Measurements from ENCODE around the gene C20orf144.
A peak's percentile ranks its signal among the peaks of the same experiment; 100 is the strongest.

The C20orf144 gene

DNA sequence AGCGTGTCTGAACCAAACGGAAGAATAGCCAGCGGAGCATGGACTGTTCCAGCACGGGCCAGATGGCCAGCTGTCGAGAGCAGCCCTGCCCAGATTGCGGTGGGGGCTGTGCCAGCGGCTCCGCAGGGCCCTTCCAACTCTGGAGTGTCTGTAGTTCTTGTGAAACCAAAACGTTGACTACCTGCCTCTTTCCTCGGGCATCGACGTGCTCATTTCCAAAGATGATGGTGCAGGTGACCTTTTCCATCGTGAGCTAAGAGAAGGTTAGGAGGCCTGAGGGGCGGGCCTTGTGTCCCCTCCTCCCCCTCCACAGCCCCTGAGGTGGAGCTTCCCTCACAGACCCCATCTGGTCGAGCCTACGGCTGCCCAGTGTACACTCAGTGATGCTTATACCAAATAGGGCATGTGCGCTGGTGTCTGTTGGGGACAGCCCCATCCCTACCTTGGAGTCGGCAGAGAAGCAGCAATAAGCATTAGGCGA is 12.9 kb upstream of the C20orf144 start:
- no peak overlapping the region for H3K4me3 ChIP-seq (ENCODE audit: low read length)
- no peak for DNase-seq (ENCODE audit: low read depth)
- TF ChIP-seq, protein P1, sequence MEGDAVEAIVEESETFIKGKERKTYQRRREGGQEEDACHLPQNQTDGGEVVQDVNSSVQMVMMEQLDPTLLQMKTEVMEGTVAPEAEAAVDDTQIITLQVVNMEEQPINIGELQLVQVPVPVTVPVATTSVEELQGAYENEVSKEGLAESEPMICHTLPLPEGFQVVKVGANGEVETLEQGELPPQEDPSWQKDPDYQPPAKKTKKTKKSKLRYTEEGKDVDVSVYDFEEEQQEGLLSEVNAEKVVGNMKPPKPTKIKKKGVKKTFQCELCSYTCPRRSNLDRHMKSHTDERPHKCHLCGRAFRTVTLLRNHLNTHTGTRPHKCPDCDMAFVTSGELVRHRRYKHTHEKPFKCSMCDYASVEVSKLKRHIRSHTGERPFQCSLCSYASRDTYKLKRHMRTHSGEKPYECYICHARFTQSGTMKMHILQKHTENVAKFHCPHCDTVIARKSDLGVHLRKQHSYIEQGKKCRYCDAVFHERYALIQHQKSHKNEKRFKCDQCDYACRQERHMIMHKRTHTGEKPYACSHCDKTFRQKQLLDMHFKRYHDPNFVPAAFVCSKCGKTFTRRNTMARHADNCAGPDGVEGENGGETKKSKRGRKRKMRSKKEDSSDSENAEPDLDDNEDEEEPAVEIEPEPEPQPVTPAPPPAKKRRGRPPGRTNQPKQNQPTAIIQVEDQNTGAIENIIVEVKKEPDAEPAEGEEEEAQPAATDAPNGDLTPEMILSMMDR (IDR thresholded peaks at IDR 0.05; ENCODE audit: insufficient read depth, low read depth, low read length, missing control alignments): no peak

DNA sequence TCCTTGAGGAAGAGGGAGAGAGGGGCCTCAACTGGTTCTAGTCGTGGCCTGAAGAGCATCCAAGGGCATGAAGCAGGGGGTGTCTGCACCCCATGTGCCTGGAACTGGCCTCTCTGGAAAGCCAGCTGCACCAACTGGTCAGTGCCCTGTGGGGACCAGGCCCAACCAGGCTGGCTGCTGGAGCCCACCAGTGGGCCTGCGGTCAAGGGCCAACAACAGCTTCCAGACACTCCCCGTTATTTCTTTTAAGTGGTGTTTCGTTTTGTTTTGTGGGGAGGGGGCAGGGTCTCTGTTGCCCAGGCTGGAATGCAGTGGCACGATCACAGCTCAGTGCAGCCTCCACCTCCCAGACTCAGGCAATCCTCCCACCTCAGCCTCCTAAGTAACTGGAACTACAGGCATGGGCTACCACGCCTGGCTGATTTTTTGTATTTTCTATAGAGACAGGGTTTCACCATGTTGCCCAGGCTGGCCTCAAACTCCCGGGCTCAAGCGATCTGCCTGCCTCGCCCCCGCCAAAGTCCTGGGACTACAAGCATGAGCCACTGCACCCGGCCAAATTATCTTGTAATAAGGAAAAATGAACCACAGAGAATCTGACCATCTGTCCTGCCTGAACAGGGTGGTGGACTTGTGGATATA is 11.9 kb upstream of the C20orf144 start:
- H3K4me3 ChIP-seq (ENCODE audit: low read length): no peak overlapping the region
- no peak for DNase-seq (ENCODE audit: low read depth)
- TF ChIP-seq, protein P1 (IDR thresholded peaks at IDR 0.05; ENCODE audit: insufficient read depth, low read depth, low read length, missing control alignments): no peak

DNA sequence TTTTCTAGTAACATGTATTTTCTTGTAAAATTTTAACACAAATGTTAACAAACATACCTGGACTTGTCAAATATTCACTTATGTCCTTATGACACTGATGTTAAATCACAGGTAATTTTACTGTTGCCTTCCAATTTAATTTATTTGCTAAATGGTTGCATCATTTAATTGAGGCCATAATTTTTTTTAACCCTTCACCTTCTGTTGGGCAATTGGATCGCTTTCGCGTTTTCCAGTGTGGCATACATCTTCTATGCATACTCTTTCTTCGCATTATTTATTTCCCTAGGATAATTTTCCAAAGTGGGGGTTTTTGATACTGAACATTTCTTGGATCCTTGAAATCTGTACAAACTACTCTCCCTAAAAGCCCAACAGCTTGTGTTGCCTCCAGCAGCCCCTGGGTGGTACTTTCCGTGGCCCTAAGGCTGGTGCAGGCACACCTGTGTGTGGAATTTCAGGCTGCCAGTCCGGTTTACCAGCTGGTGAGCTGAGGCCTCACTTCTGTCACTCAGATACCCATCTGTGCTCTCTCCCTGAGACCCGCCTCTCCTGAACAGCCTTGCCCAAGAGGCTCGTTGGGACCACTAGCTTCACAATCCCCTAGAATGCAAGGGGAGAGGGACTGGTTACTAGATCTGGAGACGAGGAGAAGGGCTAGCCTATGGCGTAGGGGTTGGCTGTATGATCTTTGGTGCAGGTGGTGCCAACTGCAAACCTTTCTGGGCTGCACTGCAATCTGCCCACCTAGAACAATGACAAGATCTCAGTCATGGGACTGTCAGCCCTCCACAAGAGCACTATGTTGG is 11.2 kb upstream of the C20orf144 start:
- TF ChIP-seq, protein P1 (IDR thresholded peaks at IDR 0.05; ENCODE audit: insufficient read depth, low read depth, low read length, missing control alignments): peak; percentile 14
- no peak overlapping the region for H3K4me3 ChIP-seq (ENCODE audit: low read length)
- DNase-seq (ENCODE audit: low read depth): peak; percentile 80

DNA sequence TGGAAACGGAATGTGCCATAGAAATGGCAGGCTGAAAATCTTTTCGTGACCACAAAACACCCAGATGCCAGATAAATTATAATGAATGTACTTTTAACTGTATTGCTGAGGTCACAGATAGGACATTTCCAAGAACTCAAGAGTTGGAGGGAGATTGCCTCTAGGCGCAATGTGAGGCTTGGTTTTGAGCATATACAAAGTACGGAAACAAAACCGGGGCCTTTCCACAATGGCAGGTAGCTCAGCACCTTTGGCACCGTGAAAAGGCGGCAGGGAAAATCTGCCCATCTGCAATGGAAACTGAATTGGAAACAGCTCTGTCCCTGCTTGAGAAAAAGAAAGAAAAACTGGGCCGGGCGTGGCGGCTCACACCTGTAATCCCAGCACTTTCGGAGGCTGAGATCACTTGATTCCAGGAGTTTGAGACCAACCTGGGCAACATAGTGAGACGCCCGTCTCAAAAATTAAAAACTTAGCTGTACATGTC is 10.5 kb upstream of the C20orf144 start:
- no peak for DNase-seq (ENCODE audit: low read depth)
- TF ChIP-seq, protein P1 (IDR thresholded peaks at IDR 0.05; ENCODE audit: insufficient read depth, low read depth, low read length, missing control alignments): no peak
- no peak overlapping the region for H3K4me3 ChIP-seq (ENCODE audit: low read length)

DNA sequence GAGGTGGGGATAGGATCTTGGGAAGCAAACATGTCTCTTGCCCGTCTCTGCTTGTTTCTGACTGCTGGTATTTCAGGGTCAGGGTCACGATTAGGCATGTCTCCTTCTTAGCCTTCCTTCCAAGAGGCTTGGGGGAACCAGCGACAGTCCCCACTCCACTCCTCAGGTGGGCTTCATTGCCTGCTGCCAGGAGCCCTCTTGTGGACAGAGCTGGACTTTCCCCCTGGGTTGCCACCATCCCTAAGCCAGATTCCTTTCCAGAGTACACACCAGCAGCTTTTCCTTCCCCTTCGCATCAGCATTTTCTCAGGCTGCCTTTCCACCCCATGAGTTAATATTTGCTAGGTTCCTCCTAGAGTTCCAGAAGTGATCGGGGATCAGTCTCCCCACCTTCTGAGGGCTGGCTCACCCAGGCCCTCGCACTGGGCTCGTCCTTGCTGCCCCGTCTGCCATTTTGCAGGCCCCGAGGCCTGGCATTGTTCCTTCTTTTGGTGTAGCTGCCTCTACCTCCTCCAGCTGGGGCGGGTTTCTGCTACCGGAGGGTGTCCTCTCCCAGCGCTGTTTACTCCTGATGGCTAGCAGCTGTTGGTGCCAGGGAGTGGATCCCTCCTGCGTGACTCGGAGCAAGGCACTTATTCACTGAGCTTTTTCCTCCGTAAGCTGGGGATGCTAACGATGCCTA is 8.8 kb upstream of the C20orf144 start:
- TF ChIP-seq, protein P1 (IDR thresholded peaks at IDR 0.05; ENCODE audit: insufficient read depth, low read depth, low read length, missing control alignments): peak; percentile 78
- DNase-seq (ENCODE audit: low read depth): peak; percentile 55
- H3K4me3 ChIP-seq (ENCODE audit: low read length): no peak overlapping the region

DNA sequence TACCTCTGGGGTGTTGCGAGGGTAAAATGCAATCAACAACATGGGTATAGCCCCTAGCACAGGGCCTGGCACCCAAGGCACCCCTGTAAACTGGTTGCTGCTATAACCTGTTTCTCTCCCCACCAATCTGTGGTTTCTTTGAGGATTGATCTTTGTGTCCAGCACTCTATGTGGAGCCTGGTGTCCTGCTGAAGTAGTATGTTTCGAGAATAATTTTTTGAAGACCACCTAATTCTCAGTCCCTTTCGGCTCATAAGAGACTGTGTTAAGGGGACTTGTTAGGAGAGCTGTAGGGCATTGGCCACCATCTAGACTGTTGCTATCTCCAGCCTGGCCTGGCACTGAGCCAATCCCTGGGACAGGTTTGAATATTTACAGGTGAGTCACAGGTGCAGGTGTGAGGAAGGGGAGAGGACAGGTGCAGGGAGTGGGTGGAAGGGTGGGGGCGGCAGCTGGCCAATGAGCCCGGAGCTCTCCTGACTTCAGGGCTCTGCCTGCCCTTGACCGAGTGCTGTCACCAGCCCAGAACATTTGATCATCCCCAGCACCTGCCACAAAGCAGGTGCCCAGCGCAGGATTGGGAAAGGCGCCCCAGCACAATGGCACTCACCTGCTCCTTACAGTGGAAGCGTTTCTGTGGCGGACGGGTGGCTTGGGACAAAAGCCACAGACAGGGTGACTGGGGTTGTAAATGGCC is 8.1 kb upstream of the C20orf144 start:
- TF ChIP-seq, protein P1 (IDR thresholded peaks at IDR 0.05; ENCODE audit: insufficient read depth, low read depth, low read length, missing control alignments): no peak
- no peak overlapping the region for H3K4me3 ChIP-seq (ENCODE audit: low read length)
- peak; percentile 65 for DNase-seq (ENCODE audit: low read depth)

All from epithelial cell of esophagus (primary cell).